Sigmoid colon (tissue), 4 donors: ENCODE data around the gene HCN2.

Source experiments
- EP300 ChIP-seq, 4 donors: sonication (generic); formaldehyde crosslinking; IDR thresholded peaks; one replicate each; pipeline ENCODE4 v1.6.1; 2017; ENCODE audit warnings: antibody characterized with exemption in 4 of 4
- POLR2A ChIP-seq, 2 donors: fragments of 450-650 bp; IDR thresholded peaks; one replicate each; pipeline ENCODE4 v1.6.1; 2016; ENCODE audit warnings: antibody characterized with exemption in 2 of 2, mild to moderate bottlenecking in 2 of 2, moderate library complexity in 2 of 2
- POLR2AphosphoS5 ChIP-seq, 4 donors: sonication (generic); formaldehyde crosslinking; IDR thresholded peaks; one replicate each; pipeline ENCODE4 v1.6.1; 2017; ENCODE audit warnings: antibody characterized with exemption in 4 of 4
- TF ChIP-seq, protein P1 (sequence below), 4 experiments: fragments of 450-650 bp in 3 of 4; fragments of 200-600 bp in 1 of 4; IDR thresholded peaks; one replicate each; pipeline ENCODE4 v1.5.1; 2016 to 2019; ENCODE audit warnings: antibody characterized with exemption in 4 of 4, mild to moderate bottlenecking in 3 of 4, moderate library complexity in 2 of 4

DNA sequence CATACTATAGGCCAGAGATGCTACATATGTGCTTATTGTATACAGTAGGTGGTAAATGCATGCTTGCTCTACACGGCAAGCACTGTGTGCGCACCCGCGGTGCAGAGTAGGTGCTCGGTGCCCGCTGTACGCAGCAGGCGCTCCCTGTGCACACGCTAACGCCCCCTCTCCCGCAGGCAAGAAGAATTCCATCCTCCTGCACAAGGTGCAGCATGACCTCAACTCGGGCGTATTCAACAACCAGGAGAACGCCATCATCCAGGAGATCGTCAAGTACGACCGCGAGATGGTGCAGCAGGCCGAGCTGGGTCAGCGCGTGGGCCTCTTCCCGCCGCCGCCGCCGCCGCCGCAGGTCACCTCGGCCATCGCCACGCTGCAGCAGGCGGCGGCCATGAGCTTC lies 25.9 kb downstream of the HCN2 start:
- TF ChIP-seq POLR2A (IDR thresholded peaks at IDR 0.05) (no peak), EP300 (IDR thresholded peaks at IDR 0.05) (no peak), POLR2AphosphoS5 (IDR thresholded peaks at IDR 0.05) (no peak)
- TF ChIP-seq, protein P1, sequence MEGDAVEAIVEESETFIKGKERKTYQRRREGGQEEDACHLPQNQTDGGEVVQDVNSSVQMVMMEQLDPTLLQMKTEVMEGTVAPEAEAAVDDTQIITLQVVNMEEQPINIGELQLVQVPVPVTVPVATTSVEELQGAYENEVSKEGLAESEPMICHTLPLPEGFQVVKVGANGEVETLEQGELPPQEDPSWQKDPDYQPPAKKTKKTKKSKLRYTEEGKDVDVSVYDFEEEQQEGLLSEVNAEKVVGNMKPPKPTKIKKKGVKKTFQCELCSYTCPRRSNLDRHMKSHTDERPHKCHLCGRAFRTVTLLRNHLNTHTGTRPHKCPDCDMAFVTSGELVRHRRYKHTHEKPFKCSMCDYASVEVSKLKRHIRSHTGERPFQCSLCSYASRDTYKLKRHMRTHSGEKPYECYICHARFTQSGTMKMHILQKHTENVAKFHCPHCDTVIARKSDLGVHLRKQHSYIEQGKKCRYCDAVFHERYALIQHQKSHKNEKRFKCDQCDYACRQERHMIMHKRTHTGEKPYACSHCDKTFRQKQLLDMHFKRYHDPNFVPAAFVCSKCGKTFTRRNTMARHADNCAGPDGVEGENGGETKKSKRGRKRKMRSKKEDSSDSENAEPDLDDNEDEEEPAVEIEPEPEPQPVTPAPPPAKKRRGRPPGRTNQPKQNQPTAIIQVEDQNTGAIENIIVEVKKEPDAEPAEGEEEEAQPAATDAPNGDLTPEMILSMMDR (IDR thresholded peaks at IDR 0.05): no peak
